Stimulated activated CD4-positive, alpha-beta T cell treated with anti-CD3 and anti-CD28 coated beads, Interleukin-15, amount 100 ng/mL, for 48 hours (primary cell): Measurements from ENCODE around the gene ATXN2L.
A peak's percentile ranks its signal among the peaks of the same experiment; 100 is the strongest.
"Not testable (repeated sequence)": the region's sequence is repeated elsewhere in the genome, so short reads cannot be mapped to it uniquely, and the experiment has no call there.

Source experiments
- DNase-seq, 2 donors: peaks; one replicate each; pipeline ENCODE4 v3.0.0-alpha.2; 2020; ENCODE audit warnings: low read depth in 2 of 2

Gene ATXN2L

DNA sequence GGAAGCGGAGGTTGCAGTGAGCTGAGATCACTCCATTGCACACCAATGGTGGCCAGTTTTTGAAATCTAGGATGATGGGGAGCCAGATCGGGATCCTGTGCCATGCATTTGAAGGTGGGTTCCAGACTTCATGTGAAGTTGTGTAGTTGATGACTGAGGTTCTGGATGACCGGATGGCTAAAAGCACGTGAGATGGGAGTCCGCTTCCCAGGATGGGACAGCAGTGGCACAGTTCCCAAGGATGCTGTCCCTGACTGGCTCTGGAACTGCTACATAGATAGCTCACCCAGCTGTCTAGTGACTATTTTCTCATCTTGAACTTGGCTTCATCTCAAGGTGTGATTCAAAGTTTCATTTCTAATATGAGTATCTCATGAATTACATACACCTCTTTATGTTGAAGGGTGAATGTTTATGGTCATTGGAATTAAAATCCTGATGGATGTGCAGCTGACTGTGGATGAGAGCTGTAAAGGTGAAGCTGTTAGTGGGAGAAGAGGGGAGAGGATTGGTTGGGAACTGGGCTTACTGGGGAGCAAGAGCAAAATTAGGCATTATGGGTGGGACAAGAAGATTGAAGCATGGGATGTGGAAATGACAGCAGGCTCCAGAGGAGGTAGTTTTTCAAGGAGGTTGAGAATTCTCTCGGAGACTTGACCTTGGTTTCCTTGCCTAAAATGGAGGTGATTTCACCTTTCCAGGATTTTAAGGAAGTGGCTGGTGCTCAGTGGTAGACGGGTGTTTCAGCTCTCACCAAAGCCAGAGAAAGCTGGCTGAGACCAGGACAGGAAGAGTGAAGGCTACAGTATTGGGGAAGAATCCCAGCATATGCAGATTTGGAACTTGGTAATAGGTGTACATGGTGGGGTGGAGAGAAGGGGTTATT lies 15.1 kb downstream of the ATXN2L start:
- no peak for DNase-seq

DNA sequence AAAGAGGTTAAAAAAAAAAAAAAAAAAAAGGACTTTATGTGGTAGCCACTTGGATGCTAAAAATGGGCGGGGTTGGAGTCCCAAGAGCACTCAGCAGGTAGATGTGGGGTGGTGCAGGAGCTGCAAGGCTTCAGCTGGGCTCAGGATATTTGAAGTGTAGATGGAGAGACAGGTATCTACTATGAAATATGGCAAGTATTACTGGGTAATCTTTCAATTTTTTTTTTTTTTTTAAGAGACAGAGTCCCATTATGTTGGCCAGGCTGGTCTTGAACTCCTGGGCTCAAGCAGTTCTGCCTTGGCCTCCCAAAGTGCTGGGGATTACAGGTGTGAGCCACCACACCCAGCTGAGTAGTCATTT lies 15.7 kb downstream of the ATXN2L start:
- no peak for DNase-seq

DNA sequence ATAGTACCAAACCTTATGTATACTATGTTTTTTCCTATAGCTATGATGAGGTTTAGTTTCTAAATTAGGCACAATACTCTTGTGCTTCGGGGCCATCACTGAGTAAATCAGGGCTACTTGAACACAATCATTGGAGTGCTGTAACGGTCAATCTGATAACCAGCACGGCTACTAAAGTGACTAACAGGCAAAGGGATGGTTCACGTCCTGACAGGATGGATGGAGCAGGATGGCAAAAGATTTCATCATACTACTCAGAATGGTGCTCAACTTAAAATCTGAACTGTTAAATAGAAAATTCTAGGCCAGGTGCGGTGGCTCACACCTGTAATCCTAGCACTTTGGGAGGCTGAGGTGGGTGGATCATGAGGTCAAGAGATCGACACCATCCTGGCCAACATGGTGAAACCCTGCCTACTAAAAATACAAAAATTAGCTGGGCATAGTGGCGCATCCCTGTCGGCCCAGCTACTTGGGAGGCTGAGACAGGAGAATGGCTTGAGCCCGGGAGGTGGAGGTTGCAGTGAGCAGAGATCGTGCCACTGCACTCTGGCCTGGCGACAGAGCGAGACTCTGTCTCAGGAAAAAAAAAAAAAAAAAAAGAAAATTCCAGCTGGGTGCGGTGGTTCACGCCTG lies 16.3 kb downstream of the ATXN2L start:
- DNase-seq: no peak

DNA sequence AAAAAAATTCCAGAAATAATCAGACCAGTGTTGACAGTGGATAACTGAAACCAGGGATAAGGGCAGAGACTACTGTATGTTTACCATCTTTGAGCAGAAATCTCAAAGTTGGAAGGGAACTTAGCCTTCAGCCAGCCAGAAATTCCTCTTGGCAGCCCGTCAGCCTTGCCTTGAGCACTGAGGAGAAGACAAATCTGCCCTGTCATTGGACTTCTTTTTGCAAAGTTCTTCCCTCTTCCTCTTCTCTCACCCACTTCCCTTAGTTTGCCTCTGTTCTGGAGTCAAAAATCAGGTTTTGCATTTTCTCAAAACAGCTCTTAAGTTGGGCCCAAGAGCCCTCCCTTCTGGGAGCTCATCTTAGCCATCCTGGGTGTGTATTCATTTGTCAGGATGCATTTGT lies 17.1 kb downstream of the ATXN2L start:
- no peak for DNase-seq

DNA sequence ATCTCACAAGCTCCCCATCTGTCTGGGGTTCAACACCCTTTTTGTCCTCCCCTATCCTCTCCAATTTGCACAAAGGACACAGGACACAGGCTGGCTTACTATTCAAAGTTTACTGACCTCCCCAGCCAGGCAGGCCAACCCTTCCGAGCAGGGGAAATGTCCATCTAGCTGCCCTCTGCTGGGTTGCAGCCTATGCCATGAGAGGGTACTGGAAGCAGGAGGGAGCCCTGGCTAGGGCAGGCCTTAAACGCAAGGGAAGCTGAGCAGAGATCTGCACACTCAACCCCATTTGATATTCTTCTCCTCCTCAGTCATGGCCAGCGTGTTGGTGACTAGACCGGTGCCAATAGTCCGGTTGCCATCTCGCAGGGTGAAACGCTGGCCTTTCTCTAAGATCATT lies 19.9 kb downstream of the ATXN2L start:
- no peak for DNase-seq

DNA sequence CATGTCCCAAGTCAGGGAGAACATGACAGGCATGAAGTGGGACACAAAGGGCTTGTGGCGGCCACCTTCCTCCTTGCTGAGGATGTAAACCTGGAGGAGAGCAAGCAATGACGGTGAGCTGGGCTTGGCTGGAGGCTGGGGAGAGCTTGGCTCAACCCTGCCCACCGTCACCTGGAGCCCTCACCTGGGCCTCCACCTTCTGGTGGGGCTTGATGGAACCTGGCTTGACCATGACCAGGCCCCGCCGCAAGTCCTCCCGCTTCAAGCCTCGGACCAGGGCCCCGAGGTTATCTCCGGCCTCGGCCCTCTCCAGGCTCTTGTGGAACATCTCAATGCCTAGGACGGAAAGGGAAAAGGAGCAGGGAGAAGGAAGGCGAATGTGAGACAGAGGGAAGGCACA lies 21.0 kb downstream of the ATXN2L start:
- DNase-seq: no peak

DNA sequence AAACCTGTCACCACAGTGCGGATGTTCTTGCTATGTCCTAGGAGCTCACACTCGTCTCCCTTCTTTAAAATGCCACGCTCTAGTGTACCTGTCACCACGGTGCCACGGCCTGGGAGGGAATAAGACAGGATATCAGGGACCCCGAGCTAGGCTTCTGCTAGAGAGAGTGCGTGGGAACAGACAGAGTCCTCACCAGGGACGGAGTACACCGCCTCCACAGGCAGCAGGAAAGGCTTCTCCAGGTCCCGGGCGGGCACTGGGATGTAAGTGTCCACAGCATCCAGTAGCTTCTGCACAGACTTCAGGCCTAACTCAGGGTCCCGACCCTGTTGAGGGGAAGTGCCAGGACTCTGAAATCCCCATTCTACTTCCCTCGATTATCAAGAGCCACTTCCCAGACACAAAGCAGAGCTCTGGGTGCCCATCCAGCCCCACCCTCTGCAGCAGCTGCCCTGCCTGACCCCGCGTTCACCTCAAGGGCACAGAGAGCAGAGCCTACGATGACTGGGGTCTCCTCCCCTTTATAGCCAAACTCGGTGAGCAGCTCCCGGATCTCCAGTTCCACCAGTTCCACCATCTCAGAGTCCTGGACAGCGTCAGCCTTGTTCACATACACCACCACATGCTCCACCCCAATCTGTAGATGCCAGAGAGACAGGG lies 21.6 kb downstream of the ATXN2L start:
- DNase-seq: no peak

DNA sequence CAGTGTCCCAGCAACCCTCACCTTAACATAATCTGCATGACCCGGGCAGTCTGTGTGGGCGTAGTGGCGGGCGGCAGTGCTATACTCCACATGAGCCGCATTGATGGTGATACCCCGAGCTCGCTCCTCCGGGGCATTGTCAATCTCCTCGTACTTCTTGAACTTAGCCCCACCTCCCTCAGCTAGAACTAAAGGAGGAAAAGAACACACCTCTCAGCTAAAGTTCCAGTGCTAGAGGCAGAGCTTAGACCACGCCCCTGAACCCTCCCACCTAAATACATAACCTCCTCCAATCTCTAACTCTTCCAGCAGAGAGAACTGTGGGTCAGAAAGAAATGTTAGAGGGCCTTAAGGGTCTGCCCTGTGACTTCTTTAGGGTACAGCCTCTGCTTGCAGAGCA lies 22.5 kb downstream of the ATXN2L start:
- peak in 1 of 2 donors; percentile 19 for DNase-seq

DNA sequence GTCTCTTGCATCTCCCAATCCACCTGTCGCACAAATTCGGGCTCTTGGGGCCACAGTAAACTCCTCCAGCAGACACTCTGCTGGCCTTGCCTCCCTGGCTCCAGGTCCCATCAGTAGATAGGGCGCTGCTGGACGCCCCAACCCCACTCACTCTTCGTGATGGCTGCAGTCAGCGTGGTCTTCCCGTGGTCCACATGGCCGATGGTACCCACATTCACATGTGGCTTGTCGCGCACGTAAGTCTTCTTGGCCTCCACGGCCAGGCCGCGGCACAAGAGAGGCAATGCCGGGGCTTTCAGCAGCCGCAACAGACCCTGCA lies 22.9 kb downstream of the ATXN2L start:
- no peak for DNase-seq

DNA sequence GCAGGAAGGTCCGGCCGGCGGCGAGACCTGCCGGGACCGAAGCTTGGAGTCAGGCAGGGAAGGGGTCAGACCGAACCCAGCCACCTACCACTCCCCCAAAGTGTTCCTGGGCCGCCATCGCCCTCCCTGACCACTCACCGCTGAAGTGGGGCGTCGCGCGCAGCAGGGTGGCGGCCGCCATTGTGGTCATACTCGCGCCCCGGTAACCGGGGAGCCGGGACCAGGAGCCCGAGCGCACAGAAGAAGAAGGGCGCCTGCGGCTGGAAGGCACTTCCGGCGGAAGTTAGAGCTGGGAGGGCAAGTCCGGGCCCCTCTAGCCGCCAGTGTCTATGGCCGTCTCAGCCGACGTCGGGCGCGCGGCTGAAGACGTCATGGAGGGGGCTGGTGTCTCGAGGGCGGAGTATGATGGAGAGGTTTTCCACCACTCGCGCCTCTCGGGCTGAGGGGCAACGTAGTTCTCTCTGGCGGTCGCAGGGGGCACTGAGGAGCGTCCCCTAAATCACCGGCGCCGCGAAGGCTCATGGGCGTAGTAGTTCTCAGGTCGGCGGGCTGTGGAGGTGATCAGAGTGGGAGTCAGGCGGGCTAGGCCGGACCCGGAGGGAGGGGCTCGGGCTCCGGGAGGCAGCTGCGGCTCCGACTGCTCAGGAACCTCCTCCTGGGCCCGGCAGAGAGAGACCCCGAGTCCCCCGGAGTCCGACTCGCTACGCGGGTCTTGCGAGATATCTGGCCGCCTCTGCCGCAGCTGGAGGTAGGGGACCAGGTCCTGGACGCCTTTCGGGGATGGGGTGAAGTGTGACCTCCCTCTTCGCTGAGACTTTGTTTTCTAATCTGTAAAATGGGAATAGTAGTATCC lies 23.5 kb downstream of the ATXN2L start, which contains the start of gene TUFM:
Gene TUFM (minus strand): TSS at position 269 of the 853 bp plus-strand sequence. CDS start 79 bp downstream, at position 190.
- DNase-seq: peak; percentile 97

DNA sequence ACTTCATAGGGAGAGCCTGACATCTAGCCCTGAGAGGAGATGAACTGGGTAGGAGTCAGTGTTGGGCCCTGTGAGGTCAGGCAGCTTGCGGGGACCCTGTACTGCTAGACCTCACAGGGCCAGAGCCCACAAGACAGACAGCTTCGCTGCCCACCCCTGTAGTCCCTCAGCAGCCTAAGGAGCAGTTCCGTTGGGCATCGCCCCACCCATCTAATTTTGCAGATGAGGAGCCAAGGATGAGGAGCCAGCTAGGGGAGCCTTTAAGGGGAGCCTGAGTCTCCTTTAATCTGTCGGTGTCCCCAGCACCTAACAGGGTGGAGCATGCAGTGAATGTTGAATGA lies 24.1 kb downstream of the ATXN2L start:
- no peak for DNase-seq

DNA sequence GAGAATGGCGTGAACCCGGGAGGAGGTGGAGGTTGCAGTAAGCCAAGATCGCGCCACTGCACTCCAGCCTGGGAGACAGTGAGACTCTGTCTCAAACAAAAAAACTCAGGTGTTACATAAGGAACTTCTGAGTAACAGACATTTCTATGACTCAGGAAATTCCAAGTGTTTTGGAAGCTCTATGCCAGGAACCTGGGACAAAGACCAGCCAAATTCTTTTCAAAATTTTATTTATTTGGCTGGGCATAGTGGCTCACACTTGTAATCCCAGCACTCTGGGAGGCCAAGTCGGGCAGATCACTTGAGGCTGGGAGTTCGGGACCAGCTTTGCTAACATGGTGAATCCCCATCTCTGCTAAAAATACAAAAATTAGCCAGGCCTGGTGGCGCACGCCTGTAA lies 35.6 kb downstream of the ATXN2L start:
- DNase-seq: no peak

DNA sequence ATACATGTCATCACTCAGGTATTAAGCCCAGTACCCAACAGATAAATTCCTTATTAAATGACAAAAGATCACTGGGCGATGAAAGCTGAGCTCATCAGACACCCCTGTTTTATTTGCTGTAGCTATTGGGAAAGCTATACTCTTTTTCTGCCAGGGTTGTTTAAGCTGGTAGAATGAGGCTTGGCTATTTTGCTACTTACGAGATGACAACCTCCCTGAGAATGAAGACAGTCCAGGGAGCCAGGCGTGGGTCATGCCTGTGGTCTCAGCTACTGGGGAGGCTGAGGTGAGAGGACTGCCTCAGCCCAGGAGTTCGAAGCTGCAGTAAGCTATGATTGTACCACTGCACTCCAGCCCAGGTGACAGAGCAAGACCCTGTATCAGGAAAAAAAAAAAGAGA lies 36.5 kb downstream of the ATXN2L start:
- no peak for DNase-seq

DNA sequence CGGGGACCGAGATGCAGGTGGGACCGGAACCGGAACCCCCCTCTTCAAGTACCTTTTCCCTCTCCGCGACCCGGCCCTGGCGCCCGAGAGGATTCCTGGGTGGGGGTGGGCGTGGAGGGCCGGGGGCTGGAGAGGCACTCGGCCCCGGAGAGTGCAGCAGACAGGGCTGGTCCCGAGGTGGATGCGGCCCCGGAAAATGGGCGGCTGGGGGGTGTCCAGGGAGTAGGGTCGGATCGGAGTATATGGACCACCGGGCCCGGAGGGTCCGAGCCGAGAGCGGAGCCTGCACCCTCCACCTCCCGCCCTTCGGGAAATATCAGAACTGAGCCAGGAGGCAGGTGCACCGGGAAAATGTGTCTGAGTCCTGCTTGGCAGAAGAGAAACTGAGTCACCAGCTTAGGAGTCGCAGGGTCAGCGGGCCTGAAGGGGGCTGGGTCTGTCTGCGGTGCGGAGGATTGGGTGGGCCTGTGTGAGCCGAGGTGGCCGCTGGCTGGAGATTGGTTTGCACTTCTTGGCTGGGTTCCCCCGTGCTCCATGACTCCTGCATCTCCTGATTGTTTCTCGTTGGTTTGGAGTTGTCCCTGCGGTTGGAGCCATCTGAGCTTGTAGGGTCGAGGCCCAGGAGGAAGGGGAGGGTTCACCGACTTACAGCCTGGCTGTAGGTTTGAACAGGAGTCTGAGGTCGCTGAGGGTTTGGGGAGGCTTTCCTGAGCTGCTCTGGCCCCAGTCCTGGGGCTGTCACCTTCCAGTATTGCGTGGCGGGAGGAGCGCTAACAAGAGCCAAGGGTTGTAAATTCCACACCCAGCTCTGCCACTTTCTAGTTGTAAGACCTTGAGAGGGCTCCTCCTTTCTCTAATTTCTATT lies 41.4 kb downstream of the ATXN2L start:
- no peak for DNase-seq

DNA sequence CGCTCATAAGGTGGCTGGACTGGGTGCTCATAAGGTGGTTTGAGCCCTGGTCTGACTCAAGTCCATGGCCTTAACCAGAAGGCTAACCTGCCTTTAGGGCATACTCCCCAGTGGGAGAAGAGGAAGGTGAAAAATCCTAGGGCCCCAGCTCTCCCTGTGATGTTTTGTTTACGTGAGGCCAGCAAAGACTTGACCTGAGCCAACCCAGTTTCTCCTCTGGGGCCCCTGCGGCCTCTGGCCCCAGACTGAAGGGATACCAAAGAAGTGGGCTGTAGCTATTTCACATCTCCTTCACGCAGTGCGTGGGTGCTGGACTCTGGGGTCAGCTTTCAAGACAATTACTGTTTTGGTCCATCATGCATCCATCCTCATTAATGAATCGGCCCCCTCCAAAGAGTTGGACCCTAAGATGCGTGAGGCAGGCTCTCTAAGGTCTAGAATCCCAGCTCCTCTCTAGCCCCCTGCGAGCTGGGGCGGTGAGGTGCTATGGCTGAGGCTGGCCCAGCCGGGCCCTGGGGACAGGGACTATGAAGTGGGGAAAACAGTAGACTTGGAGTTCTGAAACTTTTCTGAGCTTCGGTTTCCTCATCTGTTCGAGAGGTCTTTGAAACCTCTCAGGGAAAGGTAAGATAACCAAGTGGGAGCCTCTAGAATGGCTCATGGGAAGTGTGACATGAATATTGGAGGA lies 42.3 kb downstream of the ATXN2L start:
- DNase-seq: no peak

DNA sequence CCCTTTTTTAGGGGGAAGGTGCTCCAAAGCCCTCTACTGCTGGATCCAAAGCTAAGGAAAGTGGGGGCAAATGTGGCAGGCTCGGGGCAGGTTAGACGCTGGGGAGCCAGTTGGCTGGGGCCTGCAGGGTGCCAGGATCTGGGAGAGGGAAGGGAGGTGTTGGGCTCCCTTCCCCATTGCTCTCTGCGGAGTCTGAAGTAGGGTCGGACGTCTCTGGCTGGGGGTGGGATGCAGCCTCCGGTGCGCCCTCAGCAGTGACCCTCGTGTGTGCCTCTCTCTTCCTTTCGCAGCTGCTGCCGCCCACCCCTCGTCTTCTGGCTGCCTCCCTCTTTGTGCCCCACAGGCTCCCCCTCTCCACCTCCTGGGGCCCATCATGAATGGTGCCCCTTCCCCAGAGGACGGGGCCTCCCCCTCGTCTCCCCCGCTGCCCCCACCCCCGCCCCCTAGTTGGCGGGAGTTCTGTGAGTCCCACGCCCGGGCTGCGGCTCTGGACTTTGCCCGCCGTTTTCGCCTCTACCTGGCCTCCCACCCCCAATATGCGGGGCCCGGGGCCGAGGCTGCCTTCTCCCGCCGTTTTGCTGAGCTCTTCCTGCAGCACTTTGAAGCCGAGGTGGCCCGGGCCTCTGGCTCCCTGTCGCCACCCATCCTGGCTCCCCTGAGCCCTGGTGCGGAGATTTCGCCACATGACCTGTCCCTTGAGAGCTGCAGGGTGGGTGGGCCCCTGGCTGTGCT lies 43.1 kb downstream of the ATXN2L start:
- no peak for DNase-seq

DNA sequence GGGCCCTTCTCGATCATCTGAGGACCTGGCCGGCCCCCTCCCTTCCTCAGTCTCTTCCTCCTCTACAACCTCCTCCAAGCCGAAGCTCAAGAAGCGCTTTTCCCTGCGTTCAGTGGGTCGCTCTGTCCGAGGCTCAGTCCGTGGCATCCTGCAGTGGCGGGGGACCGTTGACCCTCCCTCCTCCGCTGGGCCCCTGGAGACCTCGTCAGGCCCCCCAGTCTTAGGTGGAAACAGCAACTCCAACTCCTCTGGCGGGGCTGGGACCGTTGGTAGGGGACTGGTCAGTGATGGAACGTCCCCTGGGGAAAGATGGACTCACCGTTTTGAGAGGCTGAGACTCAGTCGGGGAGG lies 43.6 kb downstream of the ATXN2L start:
- DNase-seq: no peak

DNA sequence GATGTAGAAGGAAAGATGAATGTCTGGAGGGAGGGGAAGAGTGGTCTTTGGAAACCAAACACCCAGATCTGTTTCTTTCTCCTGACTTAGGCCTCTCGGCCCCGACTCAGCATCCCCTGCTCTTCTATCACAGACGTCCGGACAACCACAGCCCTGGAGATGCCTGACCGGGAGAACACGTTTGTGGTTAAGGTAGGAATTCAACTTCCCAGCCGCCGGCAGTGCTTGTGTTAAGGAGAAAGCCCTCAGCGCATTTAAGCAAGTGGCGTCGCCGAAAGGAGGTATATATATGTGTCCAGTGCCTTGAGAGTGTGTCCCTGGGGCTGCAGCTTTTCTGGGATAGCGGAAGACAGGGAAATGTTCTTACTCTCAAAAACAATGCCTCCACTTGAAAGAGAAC lies 44.4 kb downstream of the ATXN2L start:
- no peak for DNase-seq

DNA sequence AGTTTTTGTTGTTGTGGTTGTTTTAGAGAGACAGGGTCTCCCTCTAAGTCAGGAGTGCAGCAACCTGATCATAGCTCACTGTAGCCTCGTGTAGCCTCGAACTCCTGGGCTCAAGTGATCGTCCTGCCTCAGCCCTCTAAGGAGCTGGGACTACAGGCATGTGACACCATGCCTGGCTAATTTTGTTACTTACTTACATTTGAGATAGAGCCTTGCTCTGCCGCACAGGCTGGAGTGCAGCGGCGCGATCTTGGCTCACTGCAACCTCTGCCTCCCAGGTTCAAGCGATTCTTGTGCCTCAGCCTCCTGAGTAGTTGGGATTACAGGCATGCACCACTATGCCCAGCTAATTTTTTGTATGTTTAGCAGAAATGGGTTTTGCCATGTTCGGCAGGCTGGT lies 44.8 kb downstream of the ATXN2L start:
- not testable (repeated sequence) for DNase-seq

DNA sequence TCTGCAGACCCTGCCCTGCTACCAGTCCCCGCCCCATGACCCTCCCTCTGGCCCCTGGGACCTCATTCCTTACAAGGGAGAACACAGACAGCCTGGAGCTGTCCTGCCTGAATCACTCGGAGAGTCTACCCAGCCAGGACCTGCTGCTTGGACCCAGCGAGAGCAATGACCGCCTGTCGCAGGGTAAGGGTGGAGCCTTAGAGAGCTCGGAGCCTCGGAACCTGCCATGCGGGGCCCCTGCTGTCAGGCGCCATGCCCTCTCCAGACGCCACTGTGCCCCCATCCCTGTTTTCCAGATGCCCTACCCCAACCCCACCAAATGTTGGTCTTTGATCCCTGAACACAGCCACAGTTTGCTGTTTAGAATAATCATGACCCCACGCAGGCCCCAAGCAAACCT lies 46.4 kb downstream of the ATXN2L start:
- DNase-seq: no peak
